NOMO-1 treated with DMSO at 0.1 percent for 48 hours (cell line): ENCODE measurements around the gene LHFPL2.
A peak's percentile ranks its signal among the peaks of the same experiment; 100 is the strongest.

Experiments used
- DNase-seq: peaks from one replicate; lab custom pipeline; 2025; ENCODE audit not compliant: unreplicated experiment; lab: John Stamatoyannopoulos, UW

Gene LHFPL2

GRCh38 chr5:78547731-78548615 lies 100.6 kb downstream of the LHFPL2 start:
- no peak for DNase-seq

GRCh38 chr5:78547183-78547582 lies 101.4 kb downstream of the LHFPL2 start:
- no peak for DNase-seq

GRCh38 chr5:78546276-78546996 lies 102.1 kb downstream of the LHFPL2 start:
- no peak for DNase-seq

- DNase-seq: no peak
Measured at GRCh38 chr5:78545406-78545805, 103.2 kb downstream of the LHFPL2 start.

- DNase-seq: no peak
Measured at GRCh38 chr5:78544561-78545201, 103.9 kb downstream of the LHFPL2 start.

GRCh38 chr5:78543916-78544315 lies 104.7 kb downstream of the LHFPL2 start:
- DNase-seq: no peak

GRCh38 chr5:78543292-78543691 lies 105.3 kb downstream of the LHFPL2 start:
- no peak for DNase-seq

GRCh38 chr5:78542321-78542840 lies 106.2 kb downstream of the LHFPL2 start:
- no peak for DNase-seq

- DNase-seq: no peak
Measured at GRCh38 chr5:78541086-78541654, 107.4 kb downstream of the LHFPL2 start.

- DNase-seq: peak; percentile 84
Measured at GRCh38 chr5:78540335-78541085, 108.1 kb downstream of the LHFPL2 start.

- no peak for DNase-seq
Measured at GRCh38 chr5:78538240-78538850, 110.2 kb downstream of the LHFPL2 start.

GRCh38 chr5:78537821-78538220 lies 110.8 kb downstream of the LHFPL2 start:
- peak; percentile 55 for DNase-seq

GRCh38 chr5:78537411-78537810 lies 111.2 kb downstream of the LHFPL2 start:
- no peak for DNase-seq

GRCh38 chr5:78536661-78537196 lies 111.8 kb downstream of the LHFPL2 start:
- no peak for DNase-seq

- DNase-seq: no peak
Measured at GRCh38 chr5:78534905-78535200, 113.7 kb downstream of the LHFPL2 start.

GRCh38 chr5:78534148-78534904 lies 114.2 kb downstream of the LHFPL2 start:
- DNase-seq: no peak

GRCh38 chr5:78533356-78533755 lies 115.2 kb downstream of the LHFPL2 start:
- peak; percentile 23 for DNase-seq

GRCh38 chr5:78530342-78531096 lies 118.1 kb downstream of the LHFPL2 start:
- DNase-seq: no peak
